ENCODE results near the gene ZKSCAN1. TPM values are rescaled to one million over a fixed set of nuclear protein-coding genes. Genes with fewer than 3 reads are reported as not detected.
"Not testable (repeated sequence)": the region's sequence is repeated elsewhere in the genome, so short reads cannot be mapped to it uniquely, and the experiment has no call there.

ZKSCAN1 gene
- total RNA-seq, 2 donors from 2014 or later, result 51.1 to 58.6 TPM

- Mint-ChIP-seq H3K27ac (no peak overlapping the region), H3K4me1 (peaks cover 9% of the 10 kb centered on the region), H3K27me3 (peaks cover 5% of the 10 kb centered on the region), H3K36me3 (ENCODE audit: low read depth) (no peaks in the 10 kb centered on the region), H3K4me3 (no peak overlapping the region)
- DNase-seq (no peak), ATAC-seq (no peak)
- H3K9me3 ChIP-seq (ENCODE audit: control insufficient read depth, low read length, poor library complexity, severe bottlenecking), result no peaks in the 10 kb centered on the region
Measured at GRCh38 chr7:100011516-100011915, 3.9 kb upstream of the ZKSCAN1 start.

GRCh38 chr7:100012385-100013327 lies 2.7 kb upstream of the ZKSCAN1 start:
- not testable (repeated sequence) for H3K4me3 Mint-ChIP-seq; H3K36me3 Mint-ChIP-seq (ENCODE audit: low read depth); ATAC-seq; H3K9me3 ChIP-seq (ENCODE audit: control insufficient read depth, low read length, poor library complexity, severe bottlenecking); DNase-seq; H3K27me3 Mint-ChIP-seq
- peaks cover 10% of the 10 kb centered on the region for H3K4me1 Mint-ChIP-seq
- peak overlapping the region; percentile 14 for H3K27ac Mint-ChIP-seq

- Mint-ChIP-seq H3K27ac (peak overlapping the region; percentile 14), H3K36me3 (ENCODE audit: low read depth) (no peaks in the 10 kb centered on the region), H3K4me3 (no peak overlapping the region), H3K27me3 (no peaks in the 10 kb centered on the region), H3K4me1 (peaks cover 14% of the 10 kb centered on the region)
- DNase-seq (no peak), ATAC-seq (no peak)
- no peaks in the 10 kb centered on the region for H3K9me3 ChIP-seq (ENCODE audit: control insufficient read depth, low read length, poor library complexity, severe bottlenecking)
Measured at GRCh38 chr7:100013328-100013676, 2.1 kb upstream of the ZKSCAN1 start.

- ATAC-seq, result no peak
- DNase-seq, result no peak
Measured at GRCh38 chr7:100016215-100016901, 962 bp downstream of the ZKSCAN1 start.

GRCh38 chr7:100017300-100017699 lies 1.9 kb downstream of the ZKSCAN1 start:
- Mint-ChIP-seq H3K4me3 (no peak overlapping the region), H3K36me3 (ENCODE audit: low read depth) (peaks cover 4% of the 10 kb centered on the region), H3K27me3 (no peaks in the 10 kb centered on the region), H3K27ac (peak overlapping the region; percentile 95), H3K4me1 (peaks cover 24% of the 10 kb centered on the region)
- H3K9me3 ChIP-seq (ENCODE audit: control insufficient read depth, low read length, poor library complexity, severe bottlenecking), result no peaks in the 10 kb centered on the region
- no peak for DNase-seq
- ATAC-seq, result no peak

More at GRCh38 chr7:100016215-100016901, 962 bp downstream of the ZKSCAN1 start:
- peak overlapping the region; percentile 95 for H3K27ac Mint-ChIP-seq
- H3K4me3 Mint-ChIP-seq, result peak overlapping the region; percentile 93
- no peaks in the 10 kb centered on the region for H3K9me3 ChIP-seq (ENCODE audit: control insufficient read depth, low read length, poor library complexity, severe bottlenecking)
- H3K4me1 Mint-ChIP-seq, result peaks cover 24% of the 10 kb centered on the region
- H3K27me3 Mint-ChIP-seq, result no peaks in the 10 kb centered on the region
- H3K36me3 Mint-ChIP-seq (ENCODE audit: low read depth), result peaks cover 4% of the 10 kb centered on the region

GRCh38 chr7:100017875-100018274 lies 2.5 kb downstream of the ZKSCAN1 start:
- no peaks in the 10 kb centered on the region for H3K9me3 ChIP-seq (ENCODE audit: control insufficient read depth, low read length, poor library complexity, severe bottlenecking)
- no peaks in the 10 kb centered on the region for H3K27me3 Mint-ChIP-seq
- H3K4me1 Mint-ChIP-seq, result peaks cover 24% of the 10 kb centered on the region
- H3K4me3 Mint-ChIP-seq, result no peak overlapping the region
- H3K36me3 Mint-ChIP-seq (ENCODE audit: low read depth), result peaks cover 4% of the 10 kb centered on the region
- DNase-seq, result no peak
- H3K27ac Mint-ChIP-seq, result no peak overlapping the region
- ATAC-seq, result no peak

- Mint-ChIP-seq H3K27ac (peak overlapping the region; percentile 88), H3K4me1 (peaks cover 24% of the 10 kb centered on the region), H3K4me3 (no peak overlapping the region), H3K27me3 (no peaks in the 10 kb centered on the region), H3K36me3 (ENCODE audit: low read depth) (peaks cover 4% of the 10 kb centered on the region)
- ATAC-seq (no peak), DNase-seq (no peak)
- no peaks in the 10 kb centered on the region for H3K9me3 ChIP-seq (ENCODE audit: control insufficient read depth, low read length, poor library complexity, severe bottlenecking)
Measured at GRCh38 chr7:100019908-100020307, 4.5 kb downstream of the ZKSCAN1 start.

GRCh38 chr7:100021297-100021696 lies 5.9 kb downstream of the ZKSCAN1 start:
- DNase-seq (no peak), ATAC-seq (no peak)
- Mint-ChIP-seq H3K27ac (peak overlapping the region; percentile 14), H3K36me3 (ENCODE audit: low read depth) (peaks cover 4% of the 10 kb centered on the region), H3K4me1 (peaks cover 17% of the 10 kb centered on the region), H3K4me3 (no peak overlapping the region), H3K27me3 (no peaks in the 10 kb centered on the region)
- no peaks in the 10 kb centered on the region for H3K9me3 ChIP-seq (ENCODE audit: control insufficient read depth, low read length, poor library complexity, severe bottlenecking)

- Mint-ChIP-seq H3K4me3 (no peak overlapping the region), H3K4me1 (peaks cover 14% of the 10 kb centered on the region), H3K27me3 (no peaks in the 10 kb centered on the region), H3K36me3 (ENCODE audit: low read depth) (peaks cover 4% of the 10 kb centered on the region), H3K27ac (no peak overlapping the region)
- no peak for DNase-seq
- ATAC-seq, result no peak
- H3K9me3 ChIP-seq (ENCODE audit: control insufficient read depth, low read length, poor library complexity, severe bottlenecking), result no peaks in the 10 kb centered on the region
Measured at GRCh38 chr7:100022621-100023020, 7.2 kb downstream of the ZKSCAN1 start.

- H3K4me3 Mint-ChIP-seq, result no peak overlapping the region
- peaks cover 11% of the 10 kb centered on the region for H3K4me1 Mint-ChIP-seq
- no peak for DNase-seq
- H3K36me3 Mint-ChIP-seq (ENCODE audit: low read depth), result peaks cover 4% of the 10 kb centered on the region
- ATAC-seq, result no peak
- H3K27me3 Mint-ChIP-seq, result no peaks in the 10 kb centered on the region
- no peaks in the 10 kb centered on the region for H3K9me3 ChIP-seq (ENCODE audit: control insufficient read depth, low read length, poor library complexity, severe bottlenecking)
- H3K27ac Mint-ChIP-seq, result peak overlapping the region; percentile 34
Measured at GRCh38 chr7:100023526-100023925, 8.1 kb downstream of the ZKSCAN1 start.

GRCh38 chr7:100024020-100024619 lies 8.7 kb downstream of the ZKSCAN1 start:
- ATAC-seq, result no peak
- H3K4me1 Mint-ChIP-seq, result peaks cover 11% of the 10 kb centered on the region

GRCh38 chr7:100027197-100027596 lies 11.8 kb downstream of the ZKSCAN1 start:
- peaks cover 4% of the 10 kb centered on the region for H3K36me3 Mint-ChIP-seq (ENCODE audit: low read depth)
- no peak overlapping the region for H3K27ac Mint-ChIP-seq
- no peak for DNase-seq
- H3K4me1 Mint-ChIP-seq, result peaks cover 5% of the 10 kb centered on the region
- ATAC-seq, result no peak
- no peaks in the 10 kb centered on the region for H3K9me3 ChIP-seq (ENCODE audit: control insufficient read depth, low read length, poor library complexity, severe bottlenecking)
- H3K4me3 Mint-ChIP-seq, result no peak overlapping the region
- no peaks in the 10 kb centered on the region for H3K27me3 Mint-ChIP-seq

More at GRCh38 chr7:100024020-100024619, 8.7 kb downstream of the ZKSCAN1 start:
- no peaks in the 10 kb centered on the region for H3K9me3 ChIP-seq (ENCODE audit: control insufficient read depth, low read length, poor library complexity, severe bottlenecking)
- Mint-ChIP-seq H3K27ac (peak overlapping the region; percentile 34), H3K27me3 (no peaks in the 10 kb centered on the region), H3K36me3 (ENCODE audit: low read depth) (peaks cover 4% of the 10 kb centered on the region), H3K4me3 (no peak overlapping the region)
- DNase-seq, result no peak

- H3K27ac Mint-ChIP-seq, result no peak overlapping the region
- H3K36me3 Mint-ChIP-seq (ENCODE audit: low read depth), result peaks cover 8% of the 10 kb centered on the region
- no peaks in the 10 kb centered on the region for H3K9me3 ChIP-seq (ENCODE audit: control insufficient read depth, low read length, poor library complexity, severe bottlenecking)
Measured at GRCh38 chr7:100029596-100029995, 14.2 kb downstream of the ZKSCAN1 start.

More at GRCh38 chr7:100029596-100029995, 14.2 kb downstream of the ZKSCAN1 start:
- Mint-ChIP-seq H3K27me3 (no peaks in the 10 kb centered on the region), H3K4me3 (no peak overlapping the region), H3K4me1 (peaks cover 5% of the 10 kb centered on the region)
- no peak for ATAC-seq
- DNase-seq, result no peak
